T1000 (cell line): Measurements from ENCODE around the gene EEF2.

ENCODE experiments used
- DNase-seq: peaks from one replicate; lab custom pipeline; 2025; ENCODE audit warnings: mixed read lengths; lab: John Stamatoyannopoulos, UW

EEF2 gene

GRCh38 chr19:3984908-3985642, at the start of gene EEF2:
Gene EEF2, minus strand, starts transcription at chr19:3985463. Its CDS starts 83 bp downstream, at chr19:3985380.
- DNase-seq, result peak; percentile 85

- DNase-seq, result no peak
Observed at GRCh38 chr19:4034048-4035017, 49.1 kb upstream of the EEF2 start.

- DNase-seq, result no peak
Observed at GRCh38 chr19:4033028-4033956, 48.0 kb upstream of the EEF2 start.

GRCh38 chr19:4032436-4032835, 47.2 kb upstream of the EEF2 start:
- no peak for DNase-seq

- no peak for DNase-seq
Observed at GRCh38 chr19:4031420-4031819, 46.2 kb upstream of the EEF2 start.

- DNase-seq, result no peak
Observed at GRCh38 chr19:4030981-4031380, 45.7 kb upstream of the EEF2 start.

- no peak for DNase-seq
Observed at GRCh38 chr19:4030552-4030951, 45.3 kb upstream of the EEF2 start.

- no peak for DNase-seq
Observed at GRCh38 chr19:4029247-4029614, 44.0 kb upstream of the EEF2 start.

GRCh38 chr19:4028334-4029246, 43.3 kb upstream of the EEF2 start:
- DNase-seq, result no peak

- DNase-seq, result no peak
Observed at GRCh38 chr19:4027146-4027545, 41.9 kb upstream of the EEF2 start.

- no peak for DNase-seq
Observed at GRCh38 chr19:4025317-4025716, 40.1 kb upstream of the EEF2 start.

GRCh38 chr19:4023600-4024398, 38.5 kb upstream of the EEF2 start:
- DNase-seq, result no peak

GRCh38 chr19:4019578-4019977, 34.3 kb upstream of the EEF2 start:
- no peak for DNase-seq

- DNase-seq, result no peak
Observed at GRCh38 chr19:4018775-4019504, 33.7 kb upstream of the EEF2 start.

GRCh38 chr19:4018140-4018613, 32.9 kb upstream of the EEF2 start:
- DNase-seq, result no peak

GRCh38 chr19:4016903-4017638, 31.8 kb upstream of the EEF2 start:
- no peak for DNase-seq

GRCh38 chr19:4016486-4016885, 31.2 kb upstream of the EEF2 start:
- no peak for DNase-seq

- DNase-seq, result no peak
Observed at GRCh38 chr19:4015705-4016402, 30.6 kb upstream of the EEF2 start.
